Thyroid gland (tissue), 4 donors: Measurements from ENCODE around the gene PRKG2.

Source experiments
- CTCF ChIP-seq, 6 experiments: fragments of 200-600 bp in 3 of 6; fragments of 450-650 bp in 3 of 6; sonication (generic) in 3 of 6; IDR thresholded peaks; one replicate each; pipeline ENCODE4 v1.5.1; 2016 to 2019; ENCODE audit warnings: antibody characterized with exemption in 6 of 6, mild to moderate bottlenecking in 2 of 6, inconsistent platforms in 1 of 6, moderate library complexity in 1 of 6
- POLR2A ChIP-seq, 2 donors: fragments of 450-650 bp; IDR thresholded peaks; one replicate each; pipeline ENCODE4 v1.6.1; 2017; ENCODE audit warnings: antibody characterized with exemption in 2 of 2, mild to moderate bottlenecking in 2 of 2, moderate library complexity in 1 of 2

DNA sequence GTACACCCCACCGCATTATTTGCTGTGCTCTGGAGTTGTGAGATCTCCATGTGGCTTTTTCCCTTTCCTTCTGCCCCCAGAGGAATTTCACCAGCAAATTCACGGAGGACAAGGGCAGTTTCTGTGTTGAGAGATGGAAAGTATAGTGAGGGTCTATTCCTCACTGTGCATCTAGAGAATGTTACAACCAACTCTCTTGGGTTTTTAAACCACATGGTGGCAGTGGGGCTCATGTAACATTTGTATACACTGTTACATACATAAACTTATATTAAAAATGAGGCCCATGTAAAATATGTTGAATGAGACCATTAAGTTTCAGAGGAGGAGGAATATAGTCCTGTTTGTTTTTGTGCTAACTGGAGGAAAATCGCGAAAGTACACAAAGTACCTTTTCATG is 909 bp upstream of the PRKG2 start:
- TF ChIP-seq CTCF (IDR thresholded peaks at IDR 0.05), result no peak
- TF ChIP-seq POLR2A (IDR thresholded peaks at IDR 0.05), result no peak
